ENCODE data around the gene ADCK1.
"Not testable (repeated sequence)": the region's sequence is repeated elsewhere in the genome, so short reads cannot be mapped to it uniquely, and the experiment has no call there.

The ADCK1 gene

DNA sequence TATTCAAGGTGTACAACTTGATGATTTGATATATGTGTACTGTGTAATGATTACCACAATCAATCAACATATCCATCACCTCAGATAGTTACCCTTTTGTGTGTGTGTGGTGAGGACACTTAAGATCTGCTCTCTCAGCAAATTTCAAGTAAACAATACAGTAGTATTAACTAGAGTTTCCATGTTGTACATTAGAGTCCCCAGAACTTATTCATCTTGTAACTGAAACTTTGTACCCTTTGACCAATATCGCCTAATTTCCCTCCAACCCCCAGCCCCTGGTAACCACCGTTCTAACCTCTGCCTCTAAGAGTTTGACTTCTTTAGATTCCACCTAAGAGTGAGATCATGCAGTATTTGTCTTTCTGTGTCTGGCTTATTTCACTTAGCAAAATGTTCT is 12.1 kb downstream of the ADCK1 start:
- DNase-seq = no peak

DNA sequence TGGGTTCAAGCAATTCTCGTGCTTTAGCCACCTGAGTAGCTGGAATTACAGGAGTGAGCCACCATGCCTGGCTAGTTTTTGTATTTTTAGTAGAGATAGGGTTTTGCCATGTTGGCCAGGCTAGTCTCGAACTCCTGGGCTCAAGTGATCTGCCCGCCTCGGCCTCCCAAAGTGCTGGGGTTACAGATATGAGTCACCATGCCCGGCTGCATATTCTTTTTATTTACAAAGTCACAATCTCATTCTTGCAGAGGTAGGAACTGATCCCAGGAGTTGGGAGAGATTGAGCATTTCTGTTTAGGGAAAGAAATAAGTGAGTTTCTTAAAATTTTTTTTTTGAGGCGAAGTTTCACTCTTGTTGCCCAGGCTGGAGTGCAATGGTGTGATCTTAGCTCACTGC is 12.8 kb downstream of the ADCK1 start:
- not testable (repeated sequence) for DNase-seq

DNA sequence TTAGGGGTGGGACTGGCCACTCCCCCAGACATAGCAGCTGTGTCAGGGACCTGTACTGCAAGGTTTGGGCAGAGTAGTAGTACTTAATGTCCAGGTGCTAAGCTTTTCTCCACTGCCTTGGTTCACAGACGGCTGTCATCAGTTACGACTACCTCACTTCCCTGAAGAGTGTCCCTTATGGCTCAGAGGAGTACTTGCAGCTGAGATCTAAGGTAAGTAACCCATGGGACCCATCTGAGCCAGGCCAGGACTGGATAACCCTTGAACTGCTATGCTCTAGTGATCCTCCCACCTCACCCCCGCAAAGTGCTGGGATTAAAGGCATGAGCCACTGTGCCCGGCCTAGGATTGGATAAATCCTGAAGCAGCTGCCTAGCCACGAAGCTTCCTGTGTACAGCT is 22.4 kb downstream of the ADCK1 start:
- DNase-seq = no peak

DNA sequence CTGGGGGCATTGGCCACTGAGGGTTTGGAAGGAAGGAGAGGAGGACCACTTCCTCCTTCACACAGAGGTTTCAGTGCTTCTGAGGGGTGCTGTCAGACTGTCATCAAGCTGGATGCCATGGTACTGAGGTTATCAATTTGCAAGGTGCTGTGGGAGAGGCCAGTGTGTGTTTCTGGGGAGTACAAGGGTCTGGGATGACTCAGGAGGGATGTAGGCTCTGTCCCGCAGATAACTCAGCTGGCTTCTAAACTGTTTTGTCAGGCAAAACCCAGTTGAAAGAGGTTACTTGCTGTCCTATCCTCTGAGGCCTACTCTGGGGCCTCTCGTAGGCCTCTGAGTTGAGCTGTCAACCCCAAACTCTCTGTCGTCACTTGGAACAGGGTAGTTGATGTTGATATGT is 22.8 kb downstream of the ADCK1 start:
- DNase-seq = no peak

DNA sequence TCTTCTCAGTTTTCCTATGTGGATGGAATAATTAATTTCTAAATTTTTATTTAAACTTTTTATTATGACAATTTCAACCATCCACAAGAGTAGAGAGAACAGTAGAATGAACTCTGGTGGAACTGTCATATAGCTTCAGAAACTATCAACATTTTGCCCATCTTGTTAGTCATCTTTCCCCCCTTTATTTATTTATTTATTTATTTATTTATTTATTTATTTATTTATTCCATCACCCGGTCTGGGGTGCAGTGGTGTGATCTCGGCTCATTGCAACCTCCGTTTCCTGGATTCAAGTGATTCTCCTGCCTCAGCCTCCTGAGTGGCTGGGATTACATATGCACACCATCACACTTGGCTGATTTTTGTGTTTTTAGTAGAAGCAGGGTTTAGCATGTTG is 23.5 kb downstream of the ADCK1 start:
- no peak for DNase-seq

DNA sequence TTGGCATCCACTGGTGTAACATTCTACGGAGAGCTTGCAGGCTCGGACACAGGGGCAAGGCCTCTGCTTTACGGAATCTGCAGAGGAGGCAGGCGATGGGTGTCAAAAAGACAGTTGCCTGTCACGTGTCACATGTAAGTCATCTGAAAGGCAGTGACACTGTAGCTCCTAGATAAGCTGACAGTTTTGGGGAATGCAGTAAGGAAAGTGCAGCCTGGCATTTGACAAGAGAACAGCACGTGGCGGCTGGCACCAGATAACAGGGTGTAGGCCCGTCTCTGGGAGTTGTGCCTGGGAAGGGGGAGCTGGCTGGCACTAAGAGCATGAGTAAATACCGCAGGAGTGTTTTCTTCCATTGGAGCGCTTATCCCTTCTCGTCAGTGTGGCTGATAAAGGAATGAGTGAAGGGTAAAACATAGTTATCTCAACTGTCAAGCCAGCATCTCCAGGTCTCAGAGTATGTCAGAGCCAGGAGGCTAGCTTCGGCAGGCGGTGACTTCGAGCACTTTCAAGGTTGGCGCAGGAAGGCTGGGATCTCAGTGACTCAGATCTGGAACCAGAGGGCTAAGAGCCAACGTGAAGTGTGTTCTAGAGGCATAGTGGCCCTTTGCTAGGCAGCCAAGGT is 26.1 kb downstream of the ADCK1 start:
- no peak for DNase-seq

DNA sequence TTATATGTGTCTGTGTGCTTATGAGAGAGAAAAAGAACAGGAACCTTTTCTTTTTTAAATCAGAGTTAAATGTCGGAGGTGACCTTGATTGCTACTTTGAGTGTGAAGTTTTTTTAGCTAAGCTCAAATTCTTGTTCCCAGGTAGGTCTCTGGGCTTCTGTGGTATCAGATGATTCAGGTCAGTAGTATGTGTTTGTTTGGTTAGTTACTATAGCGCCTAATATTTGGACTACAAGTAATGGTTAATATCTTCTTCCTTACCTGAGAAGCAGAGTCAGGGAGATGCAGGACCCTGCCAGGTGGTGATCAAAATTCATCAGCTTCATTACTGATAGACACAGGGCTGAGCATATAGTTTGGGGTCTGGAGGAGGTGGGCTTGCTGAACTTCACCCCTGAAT is 30.8 kb downstream of the ADCK1 start:
- no peak for DNase-seq

DNA sequence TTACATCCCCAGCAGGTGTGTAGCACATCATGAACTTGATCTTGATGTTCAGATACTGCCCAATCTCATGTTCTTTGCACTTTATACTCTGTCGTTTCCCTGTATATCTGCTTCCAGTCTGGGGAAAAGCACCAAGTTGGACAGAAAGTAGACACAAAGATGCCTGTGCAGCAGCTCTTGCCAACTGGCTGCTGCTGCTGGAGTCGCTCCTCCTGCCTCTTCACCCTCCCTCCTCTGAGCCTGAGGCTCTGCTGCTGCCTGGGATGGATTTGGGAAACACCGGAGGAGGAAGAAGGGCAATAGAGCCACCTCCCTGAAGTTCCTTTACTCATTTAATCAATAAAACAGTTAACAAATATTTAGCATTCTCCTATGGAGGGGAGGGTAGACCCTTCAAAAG is 32.4 kb downstream of the ADCK1 start:
- DNase-seq = no peak

DNA sequence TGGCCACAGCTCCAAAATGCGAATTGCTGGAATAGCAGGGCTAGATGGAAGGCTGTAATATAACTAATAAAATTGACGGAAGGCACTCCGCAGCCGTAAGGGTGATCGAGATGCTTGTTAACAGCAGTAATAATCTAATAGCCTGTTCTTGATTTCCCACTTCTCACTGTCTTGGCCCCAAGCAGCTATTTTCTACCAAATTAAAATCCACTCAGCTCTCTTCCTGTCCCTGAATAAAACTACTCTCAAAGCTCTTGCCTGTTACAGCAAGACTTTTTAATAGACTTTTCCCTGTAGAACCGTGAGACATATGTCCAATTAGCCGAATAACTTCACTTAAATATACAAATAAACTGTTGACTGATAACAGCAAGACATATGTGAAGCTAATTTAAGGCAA is 38.0 kb downstream of the ADCK1 start:
- DNase-seq = no peak

DNA sequence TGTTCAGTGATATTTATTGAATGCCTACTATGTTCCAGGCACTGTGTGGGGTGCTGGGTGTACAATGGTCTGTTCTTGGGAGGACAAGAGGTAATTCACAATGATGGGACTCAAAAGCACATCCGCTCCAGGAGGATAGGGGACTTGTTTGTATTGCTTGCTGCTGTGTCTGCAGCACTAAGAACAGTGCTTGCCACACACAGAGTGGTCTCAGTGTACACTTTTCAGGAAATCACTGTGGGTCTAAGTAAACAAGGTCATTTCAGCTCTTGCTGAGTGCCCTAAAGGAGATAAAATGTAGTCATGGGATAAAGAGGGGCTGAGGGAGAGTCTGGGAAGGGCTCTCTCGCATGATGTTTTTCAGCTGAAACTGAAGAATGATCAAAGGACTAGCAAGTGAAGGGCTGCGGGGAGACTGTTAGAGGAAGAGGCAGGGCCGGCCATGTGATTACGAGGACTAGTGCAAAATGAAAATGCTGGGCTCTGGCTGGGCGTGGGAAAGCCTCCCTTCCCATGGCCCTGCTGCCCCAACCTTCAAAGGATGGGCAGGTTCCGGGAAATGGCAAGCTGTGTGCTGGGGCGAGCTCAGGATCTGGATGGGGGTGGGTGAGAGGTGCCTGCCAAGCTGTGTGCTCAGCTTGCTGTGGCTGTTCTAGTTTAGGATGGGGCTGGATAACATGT is 39.1 kb downstream of the ADCK1 start:
- no peak for DNase-seq

DNA sequence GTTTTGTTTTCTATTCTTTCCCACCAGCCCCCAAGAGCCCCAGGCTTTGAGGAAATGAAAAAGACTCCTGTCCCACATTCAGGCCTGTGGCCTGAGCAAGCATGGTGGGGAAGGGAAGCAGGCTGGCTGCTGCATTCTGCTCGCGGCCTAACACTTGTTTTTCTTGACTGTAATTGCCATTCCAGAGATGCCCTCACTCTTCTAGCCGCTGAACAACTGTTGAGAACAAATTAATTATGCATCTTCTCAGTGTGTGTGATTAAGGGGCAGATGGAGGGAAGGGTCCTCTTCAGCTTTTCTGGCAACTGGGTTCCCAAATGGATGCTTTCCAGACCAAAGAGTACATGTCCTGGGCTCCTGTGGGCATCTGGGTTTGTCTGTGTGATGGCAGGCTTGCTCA is 43.3 kb downstream of the ADCK1 start:
- no peak for DNase-seq

DNA sequence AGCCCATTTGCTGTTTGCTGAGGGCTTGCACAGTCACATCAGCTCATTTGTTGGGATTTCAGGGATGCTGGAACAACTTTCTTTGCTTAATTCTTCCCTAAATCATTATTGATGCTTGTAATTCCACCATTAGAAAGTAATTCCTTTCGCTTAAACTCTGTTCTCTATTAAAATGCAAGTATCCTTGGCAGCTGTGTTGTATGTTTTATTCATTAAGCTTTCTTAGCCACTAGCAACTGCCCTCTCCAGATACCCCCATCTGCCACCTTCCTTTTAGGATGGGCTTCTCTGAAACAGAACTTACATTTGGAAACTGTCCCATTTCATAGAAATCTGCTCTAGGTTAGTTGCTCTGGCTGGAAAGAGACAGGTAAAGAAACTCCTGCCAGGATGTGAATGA is 43.7 kb downstream of the ADCK1 start:
- no peak for DNase-seq

DNA sequence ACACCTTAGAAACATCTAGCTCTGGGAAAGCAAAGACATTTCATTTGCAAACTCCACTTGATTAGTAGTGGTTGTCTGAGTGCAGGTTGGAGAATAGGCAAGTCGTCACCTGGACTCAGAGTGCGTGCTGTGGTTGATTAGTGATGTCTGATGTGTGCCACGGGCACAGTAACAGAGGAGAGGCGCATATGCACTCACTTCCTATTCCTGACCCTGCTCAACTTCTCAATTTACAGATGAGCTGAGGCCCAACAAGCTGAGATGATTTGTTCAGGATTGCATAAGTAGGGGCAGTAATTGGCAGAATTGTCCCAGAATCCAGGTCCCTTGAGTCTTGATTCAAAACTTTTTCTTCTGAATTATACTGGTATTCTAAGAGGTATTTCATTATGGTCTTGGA is 44.9 kb downstream of the ADCK1 start:
- no peak for DNase-seq

DNA sequence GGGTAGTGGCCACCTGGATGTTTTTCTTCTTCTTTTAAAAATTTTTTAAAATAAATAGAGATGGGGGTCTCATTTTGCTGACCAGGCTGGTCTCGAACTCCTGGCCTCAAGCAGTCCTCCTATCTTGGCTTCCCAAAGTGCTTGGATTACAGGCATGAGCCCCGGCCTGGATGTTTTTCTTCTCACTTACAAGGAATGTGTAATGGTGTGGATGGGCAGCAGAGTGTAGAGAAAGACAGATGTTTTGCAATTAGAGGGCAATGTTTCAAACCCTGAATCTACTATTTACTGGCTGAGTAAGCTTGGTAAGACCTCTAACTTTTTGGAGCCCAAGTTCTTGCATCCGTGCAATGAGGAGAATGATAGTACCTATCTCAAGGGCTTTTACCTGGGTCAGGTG is 48.1 kb downstream of the ADCK1 start:
- DNase-seq = peak; percentile 73

DNA sequence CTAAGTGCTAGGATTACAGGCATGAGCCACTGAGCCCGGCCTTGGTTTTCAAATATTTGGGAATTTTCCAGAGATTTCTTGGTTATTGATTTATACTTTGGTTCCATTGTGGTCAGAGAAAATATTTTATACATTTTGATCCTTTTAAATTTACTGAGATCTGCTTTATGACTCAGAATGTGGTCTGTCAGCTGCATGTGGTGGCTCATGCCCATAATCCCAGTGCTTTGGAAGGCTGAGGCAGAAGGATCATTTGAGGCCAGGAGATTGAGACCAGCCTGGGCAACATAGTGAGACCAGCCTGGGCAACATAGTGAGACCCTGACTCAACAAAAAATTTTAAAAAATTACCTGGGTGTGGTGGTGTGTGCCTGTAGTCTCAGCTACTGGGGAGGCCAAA is 49.8 kb downstream of the ADCK1 start:
- peak; percentile 83 for DNase-seq

DNA sequence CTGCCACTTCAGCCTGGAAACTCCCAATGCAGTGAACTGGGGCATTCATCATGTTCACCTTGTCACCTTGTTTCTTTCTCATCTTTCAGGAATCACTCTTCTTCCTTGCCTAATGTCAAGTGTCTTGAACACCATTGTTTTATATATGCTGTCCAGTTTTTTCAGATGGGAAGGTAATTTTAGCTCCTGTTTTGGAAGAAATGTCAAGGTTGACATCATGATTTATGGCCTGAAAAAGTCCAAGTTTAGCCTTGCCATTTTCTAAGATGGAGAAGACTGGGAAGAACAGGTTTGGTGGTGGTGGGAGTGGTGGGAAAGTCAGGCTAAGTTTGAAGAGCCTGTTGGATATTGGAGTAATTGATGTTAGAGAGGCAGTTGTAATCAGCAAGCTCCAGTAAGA is 54.0 kb downstream of the ADCK1 start:
- DNase-seq = no peak

DNA sequence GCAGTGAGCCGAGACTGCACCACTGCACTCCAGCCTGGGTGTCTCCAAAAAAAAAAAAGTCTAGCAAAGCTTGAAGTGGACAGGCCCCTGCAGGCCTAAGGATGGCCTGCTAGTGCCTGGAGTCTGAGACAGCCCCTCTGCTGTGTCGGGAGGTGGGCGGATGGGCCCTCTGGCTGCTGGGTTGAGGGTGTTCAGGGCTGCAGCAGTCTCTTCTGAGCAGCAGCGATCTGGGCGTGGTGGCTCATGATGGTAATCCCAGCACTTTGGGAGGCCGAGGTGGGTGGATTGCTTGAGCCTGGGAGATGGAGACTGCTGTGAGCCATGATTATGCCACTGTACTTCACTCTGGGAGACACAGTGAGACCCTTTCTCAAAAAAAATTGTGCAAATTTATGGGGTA is 57.0 kb downstream of the ADCK1 start:
- DNase-seq = no peak

DNA sequence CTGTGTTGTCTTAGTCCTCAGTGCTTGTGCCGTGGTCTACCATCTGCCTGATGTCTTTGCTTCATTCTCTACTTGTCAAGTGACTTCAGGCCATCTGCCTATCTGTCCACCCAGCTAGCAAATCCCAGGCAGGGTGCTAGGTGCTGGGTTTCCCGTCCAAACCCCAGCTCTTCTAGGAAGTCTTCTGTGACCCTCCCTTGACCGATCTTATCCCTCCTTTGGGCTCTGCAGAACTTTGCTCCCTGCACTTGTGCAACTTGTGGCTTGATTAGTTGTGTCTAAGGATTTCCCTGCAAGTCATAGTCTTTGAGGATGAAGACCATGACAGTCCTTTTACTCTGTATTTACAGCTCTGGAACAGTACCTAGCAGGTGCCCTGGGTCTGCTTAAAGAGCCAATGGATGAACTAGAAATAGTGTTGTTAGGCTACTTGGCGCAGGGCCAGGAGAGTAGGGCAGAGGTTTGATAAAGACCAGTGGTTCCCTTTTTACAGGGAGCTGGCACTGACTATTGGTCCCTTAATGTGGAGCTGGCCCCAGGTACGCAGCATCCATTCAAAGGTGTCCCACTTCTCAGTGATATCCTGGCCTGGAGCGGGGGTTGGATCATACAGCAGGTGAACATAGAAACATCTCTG is 60.1 kb downstream of the ADCK1 start:
- DNase-seq = no peak

DNA sequence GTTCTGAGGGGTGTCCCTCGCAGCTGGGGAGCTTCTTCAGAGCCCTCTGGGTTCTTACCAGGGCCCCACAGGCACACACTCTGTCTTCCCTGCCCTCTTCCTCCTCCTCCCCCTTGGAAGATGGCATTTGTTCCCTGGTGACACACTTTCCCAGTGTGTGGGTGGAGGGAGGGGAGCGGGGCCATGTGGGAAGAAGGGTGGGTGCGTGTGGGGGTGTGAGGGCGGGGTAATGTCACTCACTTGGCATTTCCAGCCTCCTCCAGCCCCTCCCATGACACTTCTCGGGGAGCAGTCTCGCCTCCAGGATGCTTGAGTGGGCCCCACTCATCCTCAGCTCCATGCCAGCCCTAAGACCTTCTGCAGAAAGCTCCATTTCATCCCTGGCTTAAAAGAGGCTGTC is 61.3 kb downstream of the ADCK1 start:
- no peak for DNase-seq

DNA sequence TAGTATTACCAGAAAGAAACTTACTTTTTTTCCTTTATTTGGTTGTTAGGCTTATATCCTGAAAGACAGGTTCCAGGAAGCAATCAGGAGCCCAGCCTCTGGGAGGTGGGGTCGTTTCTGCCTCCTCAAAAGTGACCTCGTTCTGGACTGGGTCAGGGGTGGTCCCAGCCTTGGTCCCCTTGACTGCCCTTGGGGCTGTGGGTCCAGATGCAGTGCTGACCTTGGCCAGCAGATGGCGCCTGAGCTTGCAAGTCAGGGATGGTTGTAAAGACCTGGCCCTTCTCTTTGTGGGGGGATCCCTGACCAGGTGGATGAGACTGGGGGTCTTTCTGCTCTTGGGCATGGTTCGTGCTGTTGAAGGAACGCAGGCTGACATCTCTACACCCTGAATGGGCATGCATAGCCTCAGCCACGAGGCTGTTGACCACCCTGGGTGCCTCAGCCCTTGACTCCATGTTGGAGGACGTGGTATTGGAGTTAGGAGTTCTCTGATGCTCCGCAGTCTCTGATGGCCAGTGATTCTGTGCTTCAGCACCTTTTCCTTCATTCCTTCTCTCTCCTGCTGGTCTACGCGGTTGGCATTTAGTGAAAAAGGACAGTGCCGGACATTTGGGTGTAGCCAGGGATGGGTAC is 62.4 kb downstream of the ADCK1 start:
- peak; percentile 24 for DNase-seq

DNA sequence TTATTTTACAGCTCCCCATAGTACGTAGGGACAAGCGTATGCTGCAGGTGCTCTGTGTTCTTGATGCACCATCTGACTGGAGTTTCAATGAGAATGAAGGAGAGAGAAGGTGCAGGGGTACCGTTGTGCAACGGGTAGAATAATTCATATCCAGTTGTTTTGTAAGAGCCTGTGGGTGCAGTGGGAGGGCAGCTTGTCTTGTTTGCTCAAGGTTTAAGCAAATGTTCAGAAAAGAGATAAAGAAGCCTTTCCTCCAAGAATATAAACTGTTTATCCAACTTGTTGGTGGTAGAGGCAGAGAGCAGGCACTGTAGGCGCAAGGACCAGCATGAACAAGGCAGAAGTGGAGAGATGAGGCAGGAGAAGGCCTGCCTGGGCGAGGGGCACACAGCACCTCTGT is 64.2 kb downstream of the ADCK1 start:
- no peak for DNase-seq

DNA sequence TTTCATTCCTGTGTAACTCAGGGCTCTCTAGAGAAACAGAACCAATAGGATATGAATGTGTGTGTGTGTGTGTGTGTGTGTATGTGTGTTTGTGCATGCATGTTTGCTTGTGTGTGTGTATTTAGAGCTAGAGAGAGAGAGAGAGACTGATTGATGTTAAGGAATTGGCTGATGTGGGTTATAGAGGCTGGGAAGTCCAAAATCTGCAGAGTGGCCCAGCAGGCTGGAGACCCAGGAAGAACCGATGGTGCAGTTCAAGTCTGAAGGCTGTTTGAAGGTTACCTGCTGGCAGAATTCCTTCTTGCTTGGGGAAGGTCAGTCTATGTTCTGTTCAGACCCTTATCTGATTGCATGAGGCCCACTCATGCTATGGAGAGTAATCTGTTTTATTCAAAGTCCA is 64.7 kb downstream of the ADCK1 start:
- DNase-seq = no peak

DNA sequence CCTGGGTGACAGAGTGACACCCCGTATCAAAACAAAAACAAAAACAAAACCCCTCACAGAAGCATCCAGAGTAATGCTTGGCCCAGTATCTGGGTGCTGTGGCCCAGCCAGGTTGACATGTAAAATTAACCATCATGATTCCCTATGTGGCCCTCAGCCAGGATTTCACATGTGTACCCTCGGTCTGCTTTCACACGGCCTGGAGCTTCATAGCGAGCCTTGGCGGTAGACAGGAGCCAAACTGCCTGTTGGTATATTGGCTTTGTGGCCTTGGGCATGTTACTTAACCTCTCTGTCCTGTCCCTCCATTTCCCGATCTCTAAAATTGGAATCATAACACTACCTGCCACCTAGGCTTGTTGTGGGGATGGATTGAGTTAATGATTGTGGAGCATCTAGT is 65.5 kb downstream of the ADCK1 start:
- DNase-seq = no peak

DNA sequence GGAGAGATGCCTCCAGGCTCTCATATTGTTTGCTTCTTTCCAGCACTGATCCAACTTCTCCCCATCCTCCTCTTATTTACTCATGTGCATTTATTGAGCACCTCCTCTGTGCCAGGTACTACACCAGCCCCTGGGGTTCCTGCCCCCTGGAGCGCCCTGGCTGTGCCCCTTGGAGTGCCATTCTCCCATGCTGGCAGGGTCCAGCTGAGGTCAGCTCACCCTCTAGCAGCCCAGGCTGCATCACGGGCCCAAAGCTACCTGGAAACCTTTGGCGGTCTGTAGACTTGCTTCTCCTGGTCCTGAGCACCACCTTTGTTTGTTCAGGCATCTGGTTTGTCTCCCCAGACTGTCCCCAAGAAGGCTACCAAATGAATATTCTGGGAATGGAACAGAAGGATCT is 67.0 kb downstream of the ADCK1 start:
- DNase-seq = no peak

Data from HCEC 1CT (cell line).